22Rv1 (cell line): ENCODE results near the gene STAT4.

Source experiments
- CTCF ChIP-seq: fragments of 450-650 bp; IDR thresholded peaks from 2 replicates; pipeline ENCODE4 v1.5.1; 2017; ENCODE audit warnings: mild to moderate bottlenecking
- ZFX ChIP-seq: fragments of 450-650 bp; IDR thresholded peaks from 2 replicates; pipeline ENCODE4 v1.6.1; 2017; ENCODE audit warnings: antibody characterized with exemption, borderline replicate concordance

- TF ChIP-seq CTCF (no peak), ZFX (no peak)
Measured at GRCh38 chr2:191167766-191168165, 17.0 kb upstream of the STAT4 start.
